GM12878 (cell line): ENCODE measurements around the gene PTGFRN. TPM values are rescaled to one million over a fixed set of nuclear protein-coding genes. Genes with fewer than 3 reads are reported as not detected.

Source experiments
- ATAC-seq: fragments of 200-7000 bp; cut with Tn5 transposase; 3 replicates; pipeline ENCODE4 v1.9.1; 2020; ENCODE audit warnings: mild to moderate bottlenecking, moderate library complexity
- BruUV-seq: library from RNA; stranded (reverse); fragments of 400-500 nt; replicated peaks from 2 replicates; lab custom pipeline; 2021; lab: Mats Ljungman, UMichigan
- CTCF ChIA-PET: fragments of 300-600 bp; sonication (Branson Sonifier 250); formaldehyde crosslinking; extraction: SDS; loops from one replicate; lab custom pipeline; 2021; ENCODE audit warnings: inconsistent platforms; lab: Yijun Ruan, JAX
- POLR2A ChIA-PET: fragments of 350-600 bp; formaldehyde crosslinking; extraction: SDS; loops from one replicate; lab custom pipeline; 2021; ENCODE audit warnings: inconsistent platforms; lab: Charles Lee
- RAD21 ChIA-PET: fragments of 300-600 bp; sonication (Branson Sonifier 250); formaldehyde crosslinking; loops from one replicate; lab custom pipeline; 2023; ENCODE audit warnings: antibody characterized with exemption; ENCODE audit not compliant: unreplicated experiment; lab: Charles Lee
- SMC1A ChIA-PET: fragments of 300-600 bp; sonication (Branson Sonifier 250); formaldehyde crosslinking; loops from one replicate; lab custom pipeline; 2023; ENCODE audit not compliant: unreplicated experiment, uncharacterized antibody; lab: Charles Lee
- DNase-seq: peaks from one replicate; pipeline ENCODE4 v3.0.0-alpha.2; 2011; ENCODE audit warnings: low read depth, low spot score
- FAIRE-seq: peaks from 3 replicates; lab custom pipeline; 2011; peaks lifted over from hg19 to GRCh38; lab: Jason Lieb, UNC
- H2AFZ ChIP-seq: 2 replicates; pipeline ENCODE4 v1.6.0; 2011; ENCODE audit warnings: low read depth, low read length, control low read depth; ENCODE audit not compliant: control insufficient read depth
- H3K27ac ChIP-seq: 2 replicates; pipeline ENCODE4 v1.5.1; 2011; ENCODE audit warnings: control low read depth; ENCODE audit not compliant: control insufficient read depth, insufficient read depth
- H3K27me3 ChIP-seq, 2 experiments: replicated peaks in 1 of 2; 2 replicates each; pipeline versions ENCODE4 v1.6.0 to v1.6.1; 2011; ENCODE audit warnings: low read length in 1 of 2; ENCODE audit not compliant: control insufficient read depth in 2 of 2, insufficient read depth in 2 of 2
- H3K36me3 ChIP-seq, 2 experiments: 2 replicates each; pipeline ENCODE4 v1.5.1; 2011; ENCODE audit warnings: low read length in 1 of 2; ENCODE audit not compliant: control insufficient read depth in 2 of 2, insufficient read depth in 2 of 2
- H3K4me1 ChIP-seq: 2 replicates; pipeline ENCODE4 v1.6.1; 2011; ENCODE audit warnings: mild to moderate bottlenecking, low read length, moderate library complexity, mixed read lengths; ENCODE audit not compliant: control insufficient read depth, insufficient read depth
- H3K4me2 ChIP-seq: 2 replicates; pipeline ENCODE4 v1.6.0; 2011; ENCODE audit warnings: control low read depth; ENCODE audit not compliant: control insufficient read depth, insufficient read depth
- H3K4me3 ChIP-seq: fragments of 200-600 bp; sonication (generic); 2 replicates; pipeline ENCODE4 v1.5.1; 2016
- H3K79me2 ChIP-seq: 2 replicates; pipeline ENCODE4 v1.6.0; 2011; ENCODE audit warnings: low read length; ENCODE audit not compliant: control insufficient read depth, insufficient read depth
- H3K9ac ChIP-seq: 2 replicates; pipeline ENCODE4 v1.8.0; 2011; ENCODE audit warnings: low read length, control low read depth, mixed read lengths; ENCODE audit not compliant: control insufficient read depth, insufficient read depth
- H3K9me3 ChIP-seq: replicated peaks from 3 replicates; pipeline ENCODE4 v1.5.1; 2011; ENCODE audit warnings: mild to moderate bottlenecking, low read length; ENCODE audit not compliant: control insufficient read depth, insufficient read depth
- H4K20me1 ChIP-seq: 2 replicates; pipeline ENCODE4 v1.6.0; 2011; ENCODE audit not compliant: control insufficient read depth, insufficient read depth
- ATF7 ChIP-seq: fragments of 450-650 bp; IDR thresholded peaks from 2 replicates; pipeline ENCODE4 v1.6.1; 2016; ENCODE audit warnings: low read depth, mild to moderate bottlenecking
- BHLHE40 ChIP-seq, 2 experiments: fragments of 450-650 bp in 1 of 2; IDR thresholded peaks; 2 replicates each; pipeline ENCODE4 v1.6.1; 2011 to 2017; ENCODE audit warnings: low read depth in 2 of 2, borderline replicate concordance in 1 of 2, improper control_type of control experiment in 1 of 2, low read length in 1 of 2, mild to moderate bottlenecking in 1 of 2
- CBX5 ChIP-seq: sonication (generic); IDR thresholded peaks from 2 replicates; pipeline ENCODE4 v1.6.1; 2016; ENCODE audit warnings: low read depth, moderate library complexity, mild to moderate bottlenecking, inconsistent platforms
- CTCF ChIP-seq, 3 experiments: IDR thresholded peaks in 2 of 3; conservative IDR thresholded peaks in 1 of 3; 2 replicates each; pipeline ENCODE4 v1.5.1; 2011; ENCODE audit warnings: low read depth in 3 of 3, low read length in 3 of 3, mild to moderate bottlenecking in 3 of 3, control low read depth in 2 of 3, moderate library complexity in 2 of 3, inconsistent platforms in 1 of 3, mixed read lengths in 1 of 3; ENCODE audit not compliant: control insufficient read depth in 2 of 3, insufficient read depth in 1 of 3; ENCODE audit errors: extremely low read depth in 1 of 3
- EGR1 ChIP-seq, 2 experiments: IDR thresholded peaks; 1 replicate in 1 of 2; 2 replicates in 1 of 2; pipeline ENCODE4 v1.6.1; 2011 to 2012; ENCODE audit warnings: low read depth in 2 of 2, low read length in 2 of 2, borderline replicate concordance in 1 of 2, mild to moderate bottlenecking in 1 of 2, moderate library complexity in 1 of 2
- GATAD2B ChIP-seq: fragments of 450-650 bp; conservative IDR thresholded peaks from 2 replicates; pipeline ENCODE4 v1.6.1; 2017; ENCODE audit warnings: low read depth, mild to moderate bottlenecking, moderate library complexity
- HSF1 ChIP-seq: fragments of 150-350 bp; IDR thresholded peaks from 2 replicates; pipeline ENCODE4 v1.6.1; 2014; ENCODE audit warnings: mild to moderate bottlenecking, low read depth, low read length
- IKZF1 ChIP-seq: fragments of 450-650 bp; conservative IDR thresholded peaks from 2 replicates; pipeline ENCODE4 v1.6.1; 2017; ENCODE audit warnings: antibody characterized with exemption, mild to moderate bottlenecking
- IRF4 ChIP-seq: IDR thresholded peaks from 2 replicates; pipeline ENCODE4 v1.6.1; 2011; ENCODE audit warnings: low read depth, low read length
- MEF2A ChIP-seq: IDR thresholded peaks from 2 replicates; pipeline ENCODE4 v1.6.1; 2011; ENCODE audit warnings: low read depth, mild to moderate bottlenecking, low read length, moderate library complexity; ENCODE audit not compliant: insufficient read depth
- NFXL1 ChIP-seq: fragments of 450-650 bp; IDR thresholded peaks from 2 replicates; pipeline ENCODE4 v1.6.1; 2017; ENCODE audit warnings: antibody characterized with exemption, mild to moderate bottlenecking, borderline replicate concordance
- NFYB ChIP-seq: IDR thresholded peaks from 2 replicates; pipeline ENCODE4 v1.6.1; 2011; ENCODE audit warnings: low read depth, mild to moderate bottlenecking, low read length, improper control_type of control experiment, moderate library complexity; ENCODE audit not compliant: insufficient read depth
- RBBP5 ChIP-seq: fragments of 200-600 bp; sonication (generic); conservative IDR thresholded peaks from 2 replicates; pipeline ENCODE4 v1.6.1; 2016
- TAF1 ChIP-seq: IDR thresholded peaks from 2 replicates; pipeline ENCODE4 v1.6.1; 2011; ENCODE audit warnings: mild to moderate bottlenecking, low read depth, low read length, borderline replicate concordance
- ZNF217 ChIP-seq: fragments of 450-650 bp; IDR thresholded peaks from 2 replicates; pipeline ENCODE4 v1.6.1; 2017; ENCODE audit warnings: antibody characterized with exemption, mild to moderate bottlenecking
- ZNF384 ChIP-seq: IDR thresholded peaks from 2 replicates; pipeline ENCODE4 v1.6.1; 2012; ENCODE audit warnings: low read depth, mild to moderate bottlenecking, low read length, improper control_type of control experiment, borderline replicate concordance
- ZNF622 ChIP-seq: fragments of 450-650 bp; IDR thresholded peaks from 2 replicates; pipeline ENCODE4 v1.6.1; 2017; ENCODE audit warnings: mild to moderate bottlenecking, inconsistent platforms
- ZNF687 ChIP-seq: fragments of 450-650 bp; IDR thresholded peaks from 2 replicates; pipeline ENCODE4 v1.6.1; 2017; ENCODE audit warnings: mild to moderate bottlenecking, moderate library complexity
- WGBS: methylation state at CpG from one replicate; pipeline ENCODE4 v1.1.6; 2016; ENCODE audit warnings: low lambda C conversion rate; ENCODE audit not compliant: insufficient replicate concordance, insufficient coverage; ENCODE audit errors: missing lambda C conversion rate; 5-methylcytosine and 5-hydroxymethylcytosine counted together
- in situ Hi-C: fragments of 300-500 bp; cut with MboI; formaldehyde crosslinking; loops from 9 replicates; pipeline ENCODE4 v1.14.3; 2018; ENCODE audit warnings: mixed read lengths
- intact Hi-C: fragments of 100-400 bp; cut with micrococcal nuclease; formaldehyde crosslinking; loops from one replicate; pipeline ENCODE4 v1.14.2; 2022; ENCODE audit not compliant: unreplicated experiment
- polyA plus RNA-seq, 11 experiments: library from polyadenylated mRNA; depleted of rRNA in 4 of 11; unstranded in 6 of 11; stranded (reverse) in 5 of 11; fragments of >200 nt; fragmentation: Nextera tagmentation in 4 of 11; fragmentation: Illumina TruSeq in 1 of 11; extraction: Ambion mirVana in 4 of 11; extraction: Trizol in 1 of 11; gene quantifications; 1 replicate in 1 of 11; 2 replicates in 10 of 11; pipeline versions ENCODE4 v1.2.1 to v1.2.3, GENCODE V29; 2011 to 2016; ENCODE audit warnings: inconsistent platforms in 2 of 11, missing spikeins in 2 of 11, low read depth in 1 of 11
- total RNA-seq, 4 experiments: library from RNA; depleted of rRNA in 3 of 4; stranded (reverse); fragments of >200 nt in 3 of 4; fragmentation: Illumina TruSeq in 1 of 4; extraction: Trizol in 1 of 4; gene quantifications; 2 replicates each; pipeline versions ENCODE4 v1.2.1 to v1.2.3, GENCODE V29; 2013 to 2021

Gene PTGFRN
- total and polyA plus RNA-seq, 10 of the 15 experiments (the other 5 are each of a cell fraction or from before 2014, with no cell fraction given), result 2.7 to 8.3 (median 5.1) TPM

GRCh38 chr1:116916002-116916401, 6.3 kb downstream of the PTGFRN start:
- DNase-seq, result no peak
- no peak for ATAC-seq
- SMC1A ChIA-PET, result interaction anchor here (0.6 to 3.3 kb wide), 9 partner anchors 9 to 504 kb away, joined by 3 to 23 read pairs (median 5); no protein-coding TSS in a partner anchor
- 59% methylated on average over 6 of the region's 6 CpGs for WGBS
- Histone ChIP-seq H3K27me3 (peaks cover 0 to 9% of the 10 kb centered on the region in 2 experiments; a peak in 2 of 4 replicates), H3K9me3 (no peaks in the 10 kb centered on the region), H3K4me3 (no peak overlapping the region), H3K36me3 (no peaks in the 10 kb centered on the region), H3K4me2 (no peak overlapping the region), H4K20me1 (no peaks in the 10 kb centered on the region), H3K27ac (no peak overlapping the region), H3K4me1 (no peaks in the 10 kb centered on the region), H3K79me2 (no peaks in the 10 kb centered on the region), H3K9ac (no peak overlapping the region), H2AFZ (no peak overlapping the region)
- in situ Hi-C loops, result no loop called here
- no peak for FAIRE-seq
- BruUV-seq, result no TSS peak
- CTCF ChIA-PET, result interaction anchor here (0.8 to 1.4 kb wide), 7 partner anchors 18 to 178 kb away, joined by 3 to 5 read pairs (median 3); no protein-coding TSS in a partner anchor
- POLR2A ChIA-PET, result interaction anchor here (0.9 to 2.2 kb wide), 5 partner anchors 9 to 60 kb away, joined by 3 to 9 read pairs (median 3); no protein-coding TSS in a partner anchor
- RAD21 ChIA-PET, result interaction anchor here (0.7 to 3.6 kb wide), 9 partner anchors 13 to 191 kb away, joined by 3 to 13 read pairs (median 4); no protein-coding TSS in a partner anchor
- intact Hi-C loops, result no loop called here
- TF ChIP-seq RBBP5, result no peak
- no peak for TF ChIP-seq IRF4
- TF ChIP-seq NFXL1, result no peak
- TF ChIP-seq TAF1, result no peak
- no peak for TF ChIP-seq ZNF687
- TF ChIP-seq IKZF1, result no peak
- TF ChIP-seq ZNF622, result no peak
- no peak for TF ChIP-seq NFYB
- TF ChIP-seq GATAD2B, result no peak
- TF ChIP-seq CTCF (IDR thresholded peaks at IDR 0.05 in 2 of 3, conservative IDR thresholded peaks at IDR 0.05 in 1 of 3; ENCODE audit: control insufficient read depth in 2 of 3, extremely low read depth in 1 of 3, insufficient read depth in 1 of 3, low read depth in 3 of 3, low read length in 3 of 3), result no peak
- no peak for TF ChIP-seq CBX5
- TF ChIP-seq ZNF384, result no peak
- TF ChIP-seq BHLHE40 (IDR thresholded peaks at IDR 0.05; ENCODE audit: borderline replicate concordance in 1 of 2, low read depth in 2 of 2, low read length in 1 of 2), result no peak
- TF ChIP-seq ATF7, result no peak
- TF ChIP-seq EGR1 (IDR thresholded peaks at IDR 0.05; ENCODE audit: borderline replicate concordance in 1 of 2, low read depth in 2 of 2, low read length in 2 of 2), result no peak
- TF ChIP-seq MEF2A, result no peak
- TF ChIP-seq HSF1, result no peak
- TF ChIP-seq ZNF217, result no peak
